Keratinocyte (primary cell): ENCODE data around the gene ETHE1. TPM values are rescaled to one million over a fixed set of nuclear protein-coding genes. Genes with fewer than 3 reads are reported as not detected.

Experiments
- DNase-seq: peaks from one replicate; pipeline ENCODE4 v3.0.0-alpha.2; 2011; ENCODE audit warnings: low read depth, missing footprints, low spot score
- FAIRE-seq: peaks from 2 replicates; lab custom pipeline; 2011; peaks lifted over from hg19 to GRCh38; lab: Jason Lieb, UNC
- H2AFZ ChIP-seq: 2 replicates; pipeline ENCODE4 v1.6.0; 2012; ENCODE audit warnings: low read length, control low read depth, inconsistent platforms; ENCODE audit not compliant: control insufficient read depth
- H3K27ac ChIP-seq: 2 replicates; pipeline ENCODE4 v1.5.1; 2011; ENCODE audit warnings: low read length; ENCODE audit not compliant: control insufficient read depth, insufficient read depth
- H3K27me3 ChIP-seq: 3 replicates; pipeline ENCODE4 v1.6.0; 2011; ENCODE audit warnings: low read length; ENCODE audit not compliant: control insufficient read depth, insufficient read depth; ENCODE audit errors: extremely low read depth
- H3K36me3 ChIP-seq, 2 experiments: 2 replicates in 1 of 2; 3 replicates in 1 of 2; pipeline ENCODE4 v1.5.1; 2011; ENCODE audit warnings: low read length in 2 of 2, mild to moderate bottlenecking in 1 of 2; ENCODE audit not compliant: control insufficient read depth in 2 of 2, insufficient read depth in 2 of 2; ENCODE audit errors: extremely low read depth in 1 of 2
- H3K4me1 ChIP-seq: 3 replicates; pipeline ENCODE4 v1.5.1; 2011; ENCODE audit warnings: low read length; ENCODE audit not compliant: control insufficient read depth, insufficient read depth; ENCODE audit errors: extremely low read depth
- H3K4me2 ChIP-seq: 3 replicates; pipeline ENCODE4 v1.6.0; 2011; ENCODE audit warnings: low read depth, low read length; ENCODE audit not compliant: control insufficient read depth, insufficient read depth; ENCODE audit errors: extremely low read depth
- H3K4me3 ChIP-seq, 3 experiments: fragments of 200-600 bp in 1 of 3; sonication (generic) in 1 of 3; 2 replicates in 2 of 3; 3 replicates in 1 of 3; pipeline ENCODE4 v1.5.1; 2011 to 2016; ENCODE audit warnings: low read length in 3 of 3, mild to moderate bottlenecking in 3 of 3, control low read depth in 2 of 3, inconsistent platforms in 1 of 3, low read depth in 1 of 3, mixed read lengths in 1 of 3, mixed run types in 1 of 3, moderate library complexity in 1 of 3; ENCODE audit not compliant: control insufficient read depth in 2 of 3, insufficient read depth in 2 of 3; ENCODE audit errors: extremely low read depth in 1 of 3
- H3K79me2 ChIP-seq: 2 replicates; pipeline ENCODE4 v1.6.0; 2012; ENCODE audit warnings: low read length; ENCODE audit not compliant: control insufficient read depth, insufficient read depth
- H3K9ac ChIP-seq: 3 replicates; pipeline ENCODE4 v1.6.0; 2011; ENCODE audit warnings: low read length; ENCODE audit not compliant: control insufficient read depth, insufficient read depth; ENCODE audit errors: extremely low read depth
- H3K9me1 ChIP-seq: 3 replicates; pipeline ENCODE4 v1.6.0; 2011; ENCODE audit warnings: low read length; ENCODE audit not compliant: control insufficient read depth, insufficient read depth; ENCODE audit errors: extremely low read depth
- H3K9me3 ChIP-seq: 2 replicates; pipeline ENCODE4 v1.5.1; 2012; ENCODE audit warnings: low read depth, low read length; ENCODE audit not compliant: control insufficient read depth
- H4K20me1 ChIP-seq: 3 replicates; pipeline ENCODE4 v1.6.0; 2011; ENCODE audit warnings: low read length; ENCODE audit not compliant: control insufficient read depth, insufficient read depth; ENCODE audit errors: extremely low read depth
- EZH2 ChIP-seq: IDR thresholded peaks from one replicate; pipeline ENCODE4 v1.6.1; 2012; ENCODE audit warnings: inconsistent platforms, mild to moderate bottlenecking, low read length, moderate library complexity
- dilution Hi-C: fragments of 300-500 bp; cut with MboI; formaldehyde crosslinking; loops from one replicate; pipeline ENCODE4 v1.7.0; 2020; ENCODE audit warnings: low sequenced_read_pairs; ENCODE audit not compliant: extremely low pct_ligation_motif_present
- polyA plus RNA-seq, 5 experiments: library from polyadenylated mRNA; depleted of rRNA in 3 of 5; stranded (reverse) in 3 of 5; stranded (forward) in 1 of 5; unstranded in 1 of 5; fragments of >200 nt; gene quantifications; 1 replicate in 1 of 5; 2 replicates in 3 of 5; 3 replicates in 1 of 5; pipeline versions ENCODE4 v1.2.1 to v1.2.3, GENCODE V29; 2011 to 2012; ENCODE audit warnings: missing spikeins in 2 of 5, low read depth in 1 of 5, low replicate concordance in 1 of 5
- TF ChIP-seq, protein P1 (sequence below), 3 experiments: IDR thresholded peaks in 1 of 3; conservative IDR thresholded peaks in 1 of 3; optimal IDR thresholded peaks in 1 of 3; 2 replicates in 2 of 3; 3 replicates in 1 of 3; pipeline versions ENCODE3 to v1.5.1; 2011; ENCODE audit warnings: low read length in 3 of 3, mild to moderate bottlenecking in 3 of 3, moderate library complexity in 2 of 3, control low read depth in 1 of 3, inconsistent platforms in 1 of 3; ENCODE audit not compliant: insufficient read depth in 2 of 3; ENCODE audit errors: extremely low read depth in 1 of 3

The ETHE1 gene
- polyA plus RNA-seq, 1 donor (not counting 4 experiments of a cell fraction or from before 2014, with no cell fraction given): 234 TPM

DNA sequence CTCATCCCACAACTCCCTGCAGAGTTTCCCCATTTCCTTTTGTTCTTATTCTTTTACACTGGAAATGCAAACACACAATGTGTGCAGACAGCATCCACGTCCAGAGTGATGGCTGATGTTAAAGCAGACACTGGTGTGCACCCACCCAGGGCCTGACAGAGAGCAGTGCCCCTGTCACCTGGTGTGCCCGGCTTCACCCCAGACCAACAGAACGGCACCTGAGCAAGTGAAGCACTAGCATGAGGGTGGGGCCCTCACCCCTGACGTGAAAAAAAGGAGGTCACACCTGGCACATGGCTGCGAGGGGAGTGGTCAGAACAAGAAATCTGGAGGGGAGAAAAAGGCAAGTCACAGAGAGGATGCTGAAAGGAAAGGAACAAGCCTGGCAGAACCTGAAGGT is 18.3 kb upstream of the ETHE1 start:
- Histone ChIP-seq H3K79me2 (no peaks in the 10 kb centered on the region), H2AFZ (no peak overlapping the region), H3K4me3 (no peak overlapping the region), H3K27me3 (no peaks in the 10 kb centered on the region), H3K9me3 (no peaks in the 10 kb centered on the region), H3K4me1 (no peaks in the 10 kb centered on the region), H3K9ac (no peak overlapping the region), H3K27ac (no peak overlapping the region), H3K36me3 (peaks cover 9 to 21% of the 10 kb centered on the region in 2 experiments), H3K9me1 (no peaks in the 10 kb centered on the region), H3K4me2 (no peak overlapping the region), H4K20me1 (no peaks in the 10 kb centered on the region)
- dilution Hi-C loops: no loop called here
- DNase-seq (no peak), FAIRE-seq (no peak)
- no peak for TF ChIP-seq EZH2
- TF ChIP-seq, protein P1, sequence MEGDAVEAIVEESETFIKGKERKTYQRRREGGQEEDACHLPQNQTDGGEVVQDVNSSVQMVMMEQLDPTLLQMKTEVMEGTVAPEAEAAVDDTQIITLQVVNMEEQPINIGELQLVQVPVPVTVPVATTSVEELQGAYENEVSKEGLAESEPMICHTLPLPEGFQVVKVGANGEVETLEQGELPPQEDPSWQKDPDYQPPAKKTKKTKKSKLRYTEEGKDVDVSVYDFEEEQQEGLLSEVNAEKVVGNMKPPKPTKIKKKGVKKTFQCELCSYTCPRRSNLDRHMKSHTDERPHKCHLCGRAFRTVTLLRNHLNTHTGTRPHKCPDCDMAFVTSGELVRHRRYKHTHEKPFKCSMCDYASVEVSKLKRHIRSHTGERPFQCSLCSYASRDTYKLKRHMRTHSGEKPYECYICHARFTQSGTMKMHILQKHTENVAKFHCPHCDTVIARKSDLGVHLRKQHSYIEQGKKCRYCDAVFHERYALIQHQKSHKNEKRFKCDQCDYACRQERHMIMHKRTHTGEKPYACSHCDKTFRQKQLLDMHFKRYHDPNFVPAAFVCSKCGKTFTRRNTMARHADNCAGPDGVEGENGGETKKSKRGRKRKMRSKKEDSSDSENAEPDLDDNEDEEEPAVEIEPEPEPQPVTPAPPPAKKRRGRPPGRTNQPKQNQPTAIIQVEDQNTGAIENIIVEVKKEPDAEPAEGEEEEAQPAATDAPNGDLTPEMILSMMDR (optimal IDR thresholded peaks at IDR 0.05 in 1 of 3, IDR thresholded peaks at IDR 0.05 in 1 of 3, conservative IDR thresholded peaks at IDR 0.05 in 1 of 3; ENCODE audit: extremely low read depth in 1 of 3, insufficient read depth in 2 of 3, low read length in 3 of 3): no peak

DNA sequence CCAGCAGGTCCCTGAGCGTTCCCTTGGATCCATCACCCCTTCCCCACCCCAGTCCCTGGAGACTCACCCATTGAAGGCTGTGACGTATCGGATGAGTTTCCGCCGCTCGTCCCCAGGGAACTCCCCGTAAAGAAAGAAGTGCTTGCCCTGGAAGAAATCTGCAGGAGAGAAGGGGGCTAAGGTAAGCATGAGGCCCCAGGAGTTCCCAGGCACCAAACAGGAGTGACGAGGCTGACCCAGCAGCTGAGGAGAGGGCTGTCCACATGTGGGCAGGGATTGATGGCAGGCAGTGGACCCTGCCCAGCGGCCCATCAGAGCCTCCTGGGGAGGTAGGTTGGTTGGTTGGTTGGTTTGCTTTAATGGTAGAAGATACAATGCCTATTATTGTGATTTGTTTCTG is 17.1 kb upstream of the ETHE1 start:
- TF ChIP-seq EZH2: no peak
- TF ChIP-seq, protein P1 (optimal IDR thresholded peaks at IDR 0.05 in 1 of 3, IDR thresholded peaks at IDR 0.05 in 1 of 3, conservative IDR thresholded peaks at IDR 0.05 in 1 of 3; ENCODE audit: extremely low read depth in 1 of 3, insufficient read depth in 2 of 3, low read length in 3 of 3): no peak
- Histone ChIP-seq H3K9me3 (no peaks in the 10 kb centered on the region), H3K27ac (no peak overlapping the region), H3K4me2 (no peak overlapping the region), H3K4me1 (no peaks in the 10 kb centered on the region), H3K27me3 (no peaks in the 10 kb centered on the region), H4K20me1 (no peaks in the 10 kb centered on the region), H3K9me1 (no peaks in the 10 kb centered on the region), H3K79me2 (no peaks in the 10 kb centered on the region), H3K36me3 (peaks cover 7 to 22% of the 10 kb centered on the region in 2 experiments), H3K9ac (no peak overlapping the region), H3K4me3 (no peak overlapping the region), H2AFZ (no peak overlapping the region)
- dilution Hi-C loops: no loop called here
- FAIRE-seq (no peak), DNase-seq (no peak)
